Keratinocyte (primary cell): ENCODE measurements around the gene SLC25A15. TPM values are rescaled to one million over a fixed set of nuclear protein-coding genes. Genes with fewer than 3 reads are reported as not detected.

Experiments used
- DNase-seq: peaks from one replicate; pipeline ENCODE4 v3.0.0-alpha.2; 2011; ENCODE audit warnings: low read depth, missing footprints, low spot score
- FAIRE-seq: peaks from 2 replicates; lab custom pipeline; 2011; peaks lifted over from hg19 to GRCh38; lab: Jason Lieb, UNC
- H2AFZ ChIP-seq: 2 replicates; pipeline ENCODE4 v1.6.0; 2012; ENCODE audit warnings: low read length, control low read depth, inconsistent platforms; ENCODE audit not compliant: control insufficient read depth
- H3K27ac ChIP-seq: 2 replicates; pipeline ENCODE4 v1.5.1; 2011; ENCODE audit warnings: low read length; ENCODE audit not compliant: control insufficient read depth, insufficient read depth
- H3K27me3 ChIP-seq: 3 replicates; pipeline ENCODE4 v1.6.0; 2011; ENCODE audit warnings: low read length; ENCODE audit not compliant: control insufficient read depth, insufficient read depth; ENCODE audit errors: extremely low read depth
- H3K36me3 ChIP-seq, 2 experiments: 2 replicates in 1 of 2; 3 replicates in 1 of 2; pipeline ENCODE4 v1.5.1; 2011; ENCODE audit warnings: low read length in 2 of 2, mild to moderate bottlenecking in 1 of 2; ENCODE audit not compliant: control insufficient read depth in 2 of 2, insufficient read depth in 2 of 2; ENCODE audit errors: extremely low read depth in 1 of 2
- H3K4me1 ChIP-seq: 3 replicates; pipeline ENCODE4 v1.5.1; 2011; ENCODE audit warnings: low read length; ENCODE audit not compliant: control insufficient read depth, insufficient read depth; ENCODE audit errors: extremely low read depth
- H3K4me2 ChIP-seq: 3 replicates; pipeline ENCODE4 v1.6.0; 2011; ENCODE audit warnings: low read depth, low read length; ENCODE audit not compliant: control insufficient read depth, insufficient read depth; ENCODE audit errors: extremely low read depth
- H3K4me3 ChIP-seq, 3 experiments: fragments of 200-600 bp in 1 of 3; sonication (generic) in 1 of 3; 2 replicates in 2 of 3; 3 replicates in 1 of 3; pipeline ENCODE4 v1.5.1; 2011 to 2016; ENCODE audit warnings: low read length in 3 of 3, mild to moderate bottlenecking in 3 of 3, control low read depth in 2 of 3, inconsistent platforms in 1 of 3, low read depth in 1 of 3, mixed read lengths in 1 of 3, mixed run types in 1 of 3, moderate library complexity in 1 of 3; ENCODE audit not compliant: control insufficient read depth in 2 of 3, insufficient read depth in 2 of 3; ENCODE audit errors: extremely low read depth in 1 of 3
- H3K79me2 ChIP-seq: 2 replicates; pipeline ENCODE4 v1.6.0; 2012; ENCODE audit warnings: low read length; ENCODE audit not compliant: control insufficient read depth, insufficient read depth
- H3K9ac ChIP-seq: 3 replicates; pipeline ENCODE4 v1.6.0; 2011; ENCODE audit warnings: low read length; ENCODE audit not compliant: control insufficient read depth, insufficient read depth; ENCODE audit errors: extremely low read depth
- H3K9me1 ChIP-seq: 3 replicates; pipeline ENCODE4 v1.6.0; 2011; ENCODE audit warnings: low read length; ENCODE audit not compliant: control insufficient read depth, insufficient read depth; ENCODE audit errors: extremely low read depth
- H3K9me3 ChIP-seq: 2 replicates; pipeline ENCODE4 v1.5.1; 2012; ENCODE audit warnings: low read depth, low read length; ENCODE audit not compliant: control insufficient read depth
- H4K20me1 ChIP-seq: 3 replicates; pipeline ENCODE4 v1.6.0; 2011; ENCODE audit warnings: low read length; ENCODE audit not compliant: control insufficient read depth, insufficient read depth; ENCODE audit errors: extremely low read depth
- EZH2 ChIP-seq: IDR thresholded peaks from one replicate; pipeline ENCODE4 v1.6.1; 2012; ENCODE audit warnings: inconsistent platforms, mild to moderate bottlenecking, low read length, moderate library complexity
- dilution Hi-C: fragments of 300-500 bp; cut with MboI; formaldehyde crosslinking; loops from one replicate; pipeline ENCODE4 v1.7.0; 2020; ENCODE audit warnings: low sequenced_read_pairs; ENCODE audit not compliant: extremely low pct_ligation_motif_present
- polyA plus RNA-seq, 5 experiments: library from polyadenylated mRNA; depleted of rRNA in 3 of 5; stranded (reverse) in 3 of 5; stranded (forward) in 1 of 5; unstranded in 1 of 5; fragments of >200 nt; gene quantifications; 1 replicate in 1 of 5; 2 replicates in 3 of 5; 3 replicates in 1 of 5; pipeline versions ENCODE4 v1.2.1 to v1.2.3, GENCODE V29; 2011 to 2012; ENCODE audit warnings: missing spikeins in 2 of 5, low read depth in 1 of 5, low replicate concordance in 1 of 5
- TF ChIP-seq, protein P1 (sequence below), 3 experiments: IDR thresholded peaks in 1 of 3; conservative IDR thresholded peaks in 1 of 3; optimal IDR thresholded peaks in 1 of 3; 2 replicates in 2 of 3; 3 replicates in 1 of 3; pipeline versions ENCODE3 to v1.5.1; 2011; ENCODE audit warnings: low read length in 3 of 3, mild to moderate bottlenecking in 3 of 3, moderate library complexity in 2 of 3, control low read depth in 1 of 3, inconsistent platforms in 1 of 3; ENCODE audit not compliant: insufficient read depth in 2 of 3; ENCODE audit errors: extremely low read depth in 1 of 3

Gene SLC25A15
- polyA plus RNA-seq, 1 donor (not counting 4 experiments of a cell fraction or from before 2014, with no cell fraction given) = 13.1 TPM

DNA sequence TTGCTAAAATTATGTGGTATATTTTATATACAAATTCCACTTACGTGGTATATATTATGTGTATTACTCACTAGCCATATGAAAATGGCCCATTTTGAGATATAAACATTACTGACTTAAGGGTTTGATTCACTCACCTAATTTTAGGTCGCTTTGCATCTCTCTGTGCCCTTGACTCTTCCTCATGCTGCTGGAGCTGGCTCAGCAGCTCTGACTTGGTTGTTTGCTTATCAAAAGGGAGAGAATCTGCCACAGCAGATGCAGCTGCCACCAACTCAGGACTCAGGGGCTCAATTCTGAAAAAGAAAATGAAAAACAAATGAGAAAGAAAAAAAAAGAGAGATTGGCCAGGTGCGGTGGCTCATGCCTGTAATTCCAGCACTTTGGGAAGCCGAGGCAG lies 30.6 kb upstream of the SLC25A15 start:
- Histone ChIP-seq H3K4me1 (no peaks in the 10 kb centered on the region), H3K27ac (no peak overlapping the region), H3K27me3 (no peaks in the 10 kb centered on the region), H3K9me3 (no peaks in the 10 kb centered on the region), H3K4me3 (no peak overlapping the region), H2AFZ (no peak overlapping the region), H3K36me3 (peaks cover 4 to 5% of the 10 kb centered on the region in 2 experiments), H3K79me2 (peaks cover 2% of the 10 kb centered on the region), H3K9ac (no peak overlapping the region), H3K9me1 (no peaks in the 10 kb centered on the region), H3K4me2 (no peak overlapping the region), H4K20me1 (no peaks in the 10 kb centered on the region)
- TF ChIP-seq, protein P1, sequence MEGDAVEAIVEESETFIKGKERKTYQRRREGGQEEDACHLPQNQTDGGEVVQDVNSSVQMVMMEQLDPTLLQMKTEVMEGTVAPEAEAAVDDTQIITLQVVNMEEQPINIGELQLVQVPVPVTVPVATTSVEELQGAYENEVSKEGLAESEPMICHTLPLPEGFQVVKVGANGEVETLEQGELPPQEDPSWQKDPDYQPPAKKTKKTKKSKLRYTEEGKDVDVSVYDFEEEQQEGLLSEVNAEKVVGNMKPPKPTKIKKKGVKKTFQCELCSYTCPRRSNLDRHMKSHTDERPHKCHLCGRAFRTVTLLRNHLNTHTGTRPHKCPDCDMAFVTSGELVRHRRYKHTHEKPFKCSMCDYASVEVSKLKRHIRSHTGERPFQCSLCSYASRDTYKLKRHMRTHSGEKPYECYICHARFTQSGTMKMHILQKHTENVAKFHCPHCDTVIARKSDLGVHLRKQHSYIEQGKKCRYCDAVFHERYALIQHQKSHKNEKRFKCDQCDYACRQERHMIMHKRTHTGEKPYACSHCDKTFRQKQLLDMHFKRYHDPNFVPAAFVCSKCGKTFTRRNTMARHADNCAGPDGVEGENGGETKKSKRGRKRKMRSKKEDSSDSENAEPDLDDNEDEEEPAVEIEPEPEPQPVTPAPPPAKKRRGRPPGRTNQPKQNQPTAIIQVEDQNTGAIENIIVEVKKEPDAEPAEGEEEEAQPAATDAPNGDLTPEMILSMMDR (optimal IDR thresholded peaks at IDR 0.05 in 1 of 3, IDR thresholded peaks at IDR 0.05 in 1 of 3, conservative IDR thresholded peaks at IDR 0.05 in 1 of 3; ENCODE audit: extremely low read depth in 1 of 3, insufficient read depth in 2 of 3, low read length in 3 of 3) = no peak
- TF ChIP-seq EZH2 = no peak
- dilution Hi-C loops = no loop called here
- no peak for FAIRE-seq
- DNase-seq = no peak

- no peak for DNase-seq
- Histone ChIP-seq H2AFZ (no peak overlapping the region), H3K9me3 (no peaks in the 10 kb centered on the region), H3K36me3 (peaks cover 4 to 6% of the 10 kb centered on the region in 2 experiments), H3K4me2 (no peak overlapping the region), H4K20me1 (no peaks in the 10 kb centered on the region), H3K9me1 (no peaks in the 10 kb centered on the region), H3K4me1 (no peaks in the 10 kb centered on the region), H3K4me3 (no peak overlapping the region), H3K27me3 (no peaks in the 10 kb centered on the region), H3K79me2 (peaks cover 3% of the 10 kb centered on the region), H3K9ac (no peak overlapping the region), H3K27ac (no peak overlapping the region)
- dilution Hi-C loops = no loop called here
- no peak for FAIRE-seq
- TF ChIP-seq, protein P1 (optimal IDR thresholded peaks at IDR 0.05 in 1 of 3, IDR thresholded peaks at IDR 0.05 in 1 of 3, conservative IDR thresholded peaks at IDR 0.05 in 1 of 3; ENCODE audit: extremely low read depth in 1 of 3, insufficient read depth in 2 of 3, low read length in 3 of 3) = no peak
- no peak for TF ChIP-seq EZH2
Observed at GRCh38 chr13:40762849-40763248, 26.6 kb upstream of the SLC25A15 start.
